Spinal cord (tissue), 10 donors: ENCODE results near the gene PRPS2. TPM values are rescaled to one million over a fixed set of nuclear protein-coding genes. Genes with fewer than 3 reads are reported as not detected.

Source experiments
- DNase-seq, 6 donors: peaks; one replicate each; pipeline versions ENCODE4 v3.0.0 to v3.0.0-alpha.2; 2013 to 2015; ENCODE audit warnings: low spot score in 6 of 6, low read depth in 4 of 6
- H3K27ac ChIP-seq: one replicate; pipeline ENCODE4 v1.5.1; 2013; ENCODE audit warnings: low read depth, low read length, control low read depth
- H3K27me3 ChIP-seq: one replicate; pipeline ENCODE4 v1.6.1; 2013; ENCODE audit warnings: low read length; ENCODE audit not compliant: control insufficient read depth, insufficient read depth
- H3K36me3 ChIP-seq: one replicate; pipeline ENCODE4 v1.6.1; 2013; ENCODE audit warnings: low read length; ENCODE audit not compliant: control insufficient read depth, insufficient read depth
- H3K4me1 ChIP-seq: one replicate; pipeline ENCODE4 v1.6.1; 2013; ENCODE audit warnings: low read length; ENCODE audit not compliant: control insufficient read depth, insufficient read depth
- H3K4me3 ChIP-seq: one replicate; pipeline ENCODE4 v1.5.1; 2013; ENCODE audit warnings: low read depth, low read length, control low read depth
- H3K9me3 ChIP-seq: one replicate; pipeline ENCODE4 v1.6.1; 2013; ENCODE audit warnings: low read length; ENCODE audit not compliant: control insufficient read depth, insufficient read depth
- WGBS: methylation state at CpG from one replicate; pipeline ENCODE4 v1.1.5; 2013; ENCODE audit warnings: missing lambda C conversion rate; ENCODE audit not compliant: insufficient coverage; 5-methylcytosine and 5-hydroxymethylcytosine counted together
- polyA plus RNA-seq, 2 donors: library from polyadenylated mRNA; unstranded; fragments of 120-200 nt; gene quantifications; one replicate each; pipeline ENCODE4 v1.2.1, GENCODE V29; 2013; ENCODE audit not compliant: insufficient read length in 2 of 2
- total RNA-seq, 2 donors: library from RNA; depleted of rRNA in 1 of 2; stranded (reverse); fragments of 120-200 nt in 1 of 2; fragments of >200 nt in 1 of 2; gene quantifications; one replicate each; pipeline versions ENCODE4 v1.2.3 to v1.2.4, GENCODE V29; 2013 to 2014
- donor health status: healthy.

The PRPS2 gene
- total and polyA plus RNA-seq, 4 donors, result 15.0 to 20.7 (median 15.8) TPM

DNA sequence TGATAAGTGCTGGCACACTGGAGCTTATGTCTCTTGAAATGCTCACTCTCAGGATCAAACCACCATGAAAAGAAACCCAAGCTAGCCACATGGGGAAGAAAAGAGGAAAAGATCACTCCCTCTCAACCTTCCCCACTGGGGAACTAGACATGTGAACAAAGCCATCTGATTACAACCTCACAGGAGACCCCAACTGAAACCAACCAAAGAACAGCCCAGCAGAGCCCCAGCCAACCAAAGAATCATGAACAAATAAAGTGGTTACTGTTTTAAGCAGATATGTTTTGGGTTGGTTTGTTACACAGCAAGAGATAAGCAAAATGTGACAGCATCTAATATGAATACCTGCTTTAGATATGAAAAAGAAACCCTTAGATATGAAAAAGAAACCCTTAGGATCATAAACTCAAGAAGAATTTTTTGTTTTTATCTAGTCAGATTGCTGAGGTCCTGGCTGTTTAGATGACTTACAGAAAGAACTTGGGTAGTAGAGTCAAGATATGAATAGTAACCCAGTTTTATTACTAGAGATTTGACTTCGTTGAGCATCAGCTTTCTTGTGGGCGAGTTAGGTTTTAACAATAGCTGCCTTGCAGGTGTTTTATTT is 52.0 kb downstream of the PRPS2 start:
- H3K27ac ChIP-seq, result no peak overlapping the region
- H3K9me3 ChIP-seq, result no peaks in the 10 kb centered on the region
- no peaks in the 10 kb centered on the region for H3K27me3 ChIP-seq
- no peaks in the 10 kb centered on the region for H3K4me1 ChIP-seq
- H3K36me3 ChIP-seq, result no peaks in the 10 kb centered on the region
- no peak for DNase-seq
- H3K4me3 ChIP-seq, result no peak overlapping the region
- WGBS, result 92% methylated on average over 2 of the region's 2 CpGs

DNA sequence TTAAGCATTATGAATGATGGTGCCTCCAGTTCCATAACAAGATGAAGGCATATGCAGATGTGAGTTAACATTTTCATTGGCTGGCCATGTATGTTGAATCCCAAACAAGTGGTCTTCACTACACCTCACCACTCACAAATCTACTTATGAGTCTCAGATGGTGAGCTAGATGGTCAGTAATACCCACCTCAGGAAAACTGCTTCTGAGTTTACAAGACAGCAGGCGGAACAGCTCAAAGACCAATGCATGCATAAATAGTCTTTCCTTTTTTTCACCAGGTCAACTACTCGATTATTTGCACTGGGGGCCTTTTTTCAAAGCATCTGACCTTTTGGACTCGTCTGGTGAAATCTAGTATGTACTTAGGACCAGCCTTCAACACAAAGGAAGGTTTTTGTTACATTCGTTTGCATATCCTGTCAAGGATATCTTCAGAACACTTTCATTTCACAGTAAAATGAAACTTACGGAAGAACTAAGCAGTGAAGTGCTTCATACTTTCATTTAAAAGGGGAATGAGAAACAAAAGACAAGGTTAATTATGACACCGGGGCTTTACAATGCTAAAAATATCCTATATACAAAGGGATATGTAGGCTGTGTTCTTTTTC is 52.6 kb downstream of the PRPS2 start:
- 17% methylated on average over 2 of the region's 6 CpGs for WGBS
- Histone ChIP-seq H3K9me3 (no peaks in the 10 kb centered on the region), H3K27me3 (no peaks in the 10 kb centered on the region), H3K36me3 (no peaks in the 10 kb centered on the region), H3K27ac (no peak overlapping the region), H3K4me1 (no peaks in the 10 kb centered on the region), H3K4me3 (no peak overlapping the region)
- DNase-seq, result no peak

DNA sequence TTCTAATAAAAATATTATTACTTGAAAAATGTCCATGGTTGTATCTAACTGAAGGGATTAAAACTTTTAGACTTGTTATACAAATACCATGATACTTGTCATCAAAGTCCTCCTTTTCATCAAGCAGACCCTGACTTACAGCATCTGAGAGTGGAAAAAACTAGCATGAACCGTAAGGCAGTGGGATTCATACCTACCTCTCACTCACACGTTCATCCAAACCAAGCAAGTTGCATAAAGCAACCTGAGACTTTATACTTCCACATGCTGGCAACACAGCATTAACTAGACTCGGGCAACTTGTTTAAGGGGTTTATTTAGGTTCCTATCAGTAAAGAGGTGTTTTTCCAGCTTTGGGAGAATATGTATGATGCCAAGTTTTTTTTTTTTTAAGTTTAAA is 53.1 kb downstream of the PRPS2 start:
- Histone ChIP-seq H3K27me3 (no peaks in the 10 kb centered on the region), H3K36me3 (no peaks in the 10 kb centered on the region), H3K27ac (no peak overlapping the region), H3K4me1 (no peaks in the 10 kb centered on the region), H3K9me3 (no peaks in the 10 kb centered on the region), H3K4me3 (no peak overlapping the region)
- 40% methylated on average over 1 of the region's 3 CpGs for WGBS
- no peak for DNase-seq

DNA sequence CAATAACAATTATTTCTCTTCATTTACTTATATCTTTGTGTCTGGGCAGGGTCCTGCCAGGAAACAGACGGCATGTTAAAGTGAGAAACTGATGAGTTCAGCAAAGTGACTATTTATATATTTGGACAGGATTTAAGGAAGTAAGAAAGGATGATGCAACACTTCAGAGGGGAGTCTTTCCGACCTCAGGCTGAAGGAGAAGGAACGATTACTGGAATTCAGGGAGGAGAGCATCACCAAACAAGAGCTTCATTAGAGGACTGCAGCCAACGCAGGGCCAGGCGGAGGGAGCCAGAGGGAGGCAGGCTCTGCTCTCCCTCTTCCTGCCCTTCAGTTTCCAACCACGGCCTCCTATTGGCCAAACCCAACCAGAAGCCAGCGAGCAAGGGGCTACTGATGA is 74.1 kb downstream of the PRPS2 start:
- DNase-seq, result no peak
- Histone ChIP-seq H3K27ac (no peak overlapping the region), H3K27me3 (no peaks in the 10 kb centered on the region), H3K9me3 (no peaks in the 10 kb centered on the region), H3K4me1 (no peaks in the 10 kb centered on the region), H3K4me3 (no peak overlapping the region), H3K36me3 (no peaks in the 10 kb centered on the region)
- WGBS, result 40% methylated on average over 2 of the region's 7 CpGs

DNA sequence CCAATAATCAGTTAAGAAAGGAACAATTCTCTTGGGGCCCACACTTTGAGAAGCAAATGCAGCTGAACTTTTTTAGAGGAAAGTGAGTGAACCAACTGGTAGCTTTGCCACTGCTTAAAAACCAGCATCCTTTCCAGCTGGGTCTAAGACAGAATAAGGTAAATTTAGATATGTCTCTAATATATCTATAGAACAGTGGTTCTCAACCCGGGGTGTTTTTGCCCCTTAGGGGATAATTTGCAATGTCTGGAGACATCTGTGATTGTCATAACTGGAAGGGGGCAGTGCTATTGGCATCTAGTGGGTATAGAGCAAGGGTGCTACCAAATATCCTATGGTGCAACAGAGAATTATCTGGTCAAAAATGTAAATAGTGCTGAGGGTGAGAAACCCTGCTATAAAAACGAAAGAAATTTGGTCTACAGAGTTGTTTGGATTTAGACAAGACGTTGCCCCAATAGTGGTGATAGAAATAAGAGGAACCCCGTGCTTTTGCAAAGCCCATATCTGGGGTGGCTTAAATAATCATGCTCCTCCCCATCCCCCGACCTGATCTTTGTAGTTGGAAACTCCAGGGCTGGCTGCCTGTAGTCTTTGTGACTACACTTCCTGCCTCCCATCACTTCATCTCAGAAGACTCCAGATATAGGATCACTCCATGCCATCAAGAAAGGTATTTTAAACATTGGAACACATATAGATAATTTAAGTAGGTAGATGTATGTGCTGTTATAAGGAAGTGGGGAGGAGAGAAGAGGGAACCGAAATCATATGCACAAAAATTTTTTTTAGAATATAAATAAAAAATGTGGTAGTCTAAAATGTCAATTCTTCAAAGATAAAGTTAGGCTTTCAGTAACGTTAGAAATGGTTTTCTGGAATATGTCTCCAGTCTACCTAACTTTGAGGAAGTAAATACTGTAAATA is 75.5 kb downstream of the PRPS2 start, which contains the start of gene TLR7:
TLR7 (plus strand) TSS at position 622 of the 927 bp plus-strand sequence. CDS start 507 bp downstream, outside the sequence.
- WGBS, result 72% methylated on average over 4 of the region's 7 CpGs
- no peaks in the 10 kb centered on the region for H3K27me3 ChIP-seq
- no peak for DNase-seq
- no peaks in the 10 kb centered on the region for H3K36me3 ChIP-seq
- no peaks in the 10 kb centered on the region for H3K9me3 ChIP-seq
- H3K27ac ChIP-seq, result no peak within 1 kb of the TSS
- no peak within 1 kb of the TSS for H3K4me3 ChIP-seq
- H3K4me1 ChIP-seq, result no peaks in the 10 kb centered on the region

DNA sequence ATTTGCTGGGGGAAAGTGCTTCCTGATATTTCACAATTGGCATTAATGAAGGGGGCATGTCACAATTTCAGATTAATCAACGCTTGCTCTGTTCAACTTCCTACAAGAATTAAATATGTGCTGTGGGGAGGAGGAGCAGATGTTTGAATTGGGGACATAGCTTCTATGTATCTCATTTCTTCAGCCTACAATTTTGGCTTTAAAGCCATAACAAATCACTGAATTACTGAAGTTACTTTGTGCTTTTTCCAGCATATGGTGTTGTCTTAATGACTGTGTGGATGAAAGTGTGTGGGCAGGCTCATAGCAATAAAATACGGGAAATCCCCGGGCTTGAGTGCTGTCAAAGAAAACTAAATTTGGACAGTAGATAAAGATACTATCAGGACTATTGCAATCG is 76.5 kb downstream of the PRPS2 start:
- Histone ChIP-seq H3K9me3 (no peaks in the 10 kb centered on the region), H3K27ac (no peak overlapping the region), H3K4me1 (no peaks in the 10 kb centered on the region), H3K36me3 (no peaks in the 10 kb centered on the region), H3K4me3 (no peak overlapping the region), H3K27me3 (no peaks in the 10 kb centered on the region)
- DNase-seq, result no peak
- 100% methylated on average over 1 of the region's 4 CpGs for WGBS

DNA sequence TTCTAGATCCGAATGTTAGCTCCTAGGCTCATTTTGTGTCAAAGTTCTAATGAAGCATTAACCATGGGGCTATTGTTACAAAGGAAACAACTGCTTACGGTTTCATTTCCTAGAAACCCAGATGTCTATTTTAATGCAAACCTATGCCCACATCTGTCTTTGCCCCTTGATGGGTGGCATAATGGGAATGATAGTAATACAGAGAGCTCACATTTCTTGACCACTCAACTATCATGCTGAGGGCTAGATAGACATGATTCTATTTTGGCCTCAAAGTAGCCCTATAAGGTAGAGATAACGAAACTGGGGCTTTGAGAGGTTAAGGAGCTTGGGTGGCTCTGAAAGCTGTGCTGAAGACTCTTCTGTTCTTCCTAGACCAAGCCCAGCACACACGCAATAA is 77.5 kb downstream of the PRPS2 start:
- Histone ChIP-seq H3K4me1 (no peaks in the 10 kb centered on the region), H3K9me3 (no peaks in the 10 kb centered on the region), H3K4me3 (no peak overlapping the region), H3K27ac (no peak overlapping the region), H3K27me3 (no peaks in the 10 kb centered on the region), H3K36me3 (no peaks in the 10 kb centered on the region)
- 80% methylated on average over 1 of the region's 4 CpGs for WGBS
- DNase-seq, result no peak

DNA sequence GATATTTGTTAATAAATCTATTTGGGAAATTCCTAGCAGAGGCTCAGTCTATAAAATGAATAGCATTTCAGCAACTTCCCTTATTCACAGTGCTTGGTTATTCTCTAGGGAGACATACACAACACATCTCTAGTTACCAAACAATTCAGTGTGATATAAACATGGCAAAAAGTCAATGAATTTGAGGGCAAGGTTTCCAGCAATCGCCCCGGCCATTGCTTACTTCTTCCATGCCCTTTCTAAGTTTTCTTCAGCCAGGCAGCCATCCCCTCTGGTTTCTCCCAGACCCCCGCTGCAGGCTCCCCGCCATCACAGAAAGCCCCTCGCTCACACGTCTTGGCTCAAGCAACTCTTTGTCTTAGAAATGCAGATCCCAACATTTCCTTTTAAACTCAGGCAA is 80.0 kb downstream of the PRPS2 start:
- WGBS, result 55% methylated on average over 6 of the region's 6 CpGs
- H3K27ac ChIP-seq, result no peak overlapping the region
- no peaks in the 10 kb centered on the region for H3K27me3 ChIP-seq
- H3K4me3 ChIP-seq, result no peak overlapping the region
- no peaks in the 10 kb centered on the region for H3K4me1 ChIP-seq
- no peak for DNase-seq
- no peaks in the 10 kb centered on the region for H3K36me3 ChIP-seq
- no peaks in the 10 kb centered on the region for H3K9me3 ChIP-seq

DNA sequence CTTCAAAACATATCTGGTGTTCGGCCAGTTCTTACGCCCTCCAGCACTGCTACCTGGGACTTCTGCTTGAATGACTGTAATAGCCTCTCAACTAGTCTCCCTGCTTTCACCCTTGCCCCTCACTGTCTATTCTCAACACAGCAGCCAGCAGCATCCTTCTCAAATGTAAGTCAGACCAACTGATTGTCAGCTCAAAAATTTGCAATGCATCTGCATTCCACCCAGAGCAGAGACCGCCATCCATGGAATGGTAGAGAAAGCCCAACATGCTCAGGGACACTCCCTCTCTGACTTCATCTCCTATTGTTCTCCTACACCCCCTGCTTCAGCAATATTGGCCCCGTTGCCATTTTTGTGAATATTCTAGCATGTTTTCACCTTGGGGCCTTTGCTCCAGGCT is 81.5 kb downstream of the PRPS2 start:
- WGBS, result 72% methylated on average over 3 of the region's 4 CpGs
- no peaks in the 10 kb centered on the region for H3K27me3 ChIP-seq
- H3K4me1 ChIP-seq, result no peaks in the 10 kb centered on the region
- H3K36me3 ChIP-seq, result no peaks in the 10 kb centered on the region
- no peak overlapping the region for H3K27ac ChIP-seq
- H3K9me3 ChIP-seq, result no peaks in the 10 kb centered on the region
- no peak for DNase-seq
- H3K4me3 ChIP-seq, result no peak overlapping the region
